ENCODE data around the gene HTR2A.

GRCh38 chr13:46899801-46900200, 2.9 kb upstream of the HTR2A start:
- TF ChIP-seq REST (IDR thresholded peaks at IDR 0.05; ENCODE audit: low read depth, low read length) (no peak), NRF1 (conservative IDR thresholded peaks at IDR 0.05; ENCODE audit: low read depth, low read length) (no peak), MYC (IDR thresholded peaks at IDR 0.05; ENCODE audit: insufficient read depth, insufficient read length, insufficient replicate concordance, low read length, severe bottlenecking) (no peak), EGR1 (IDR thresholded peaks at IDR 0.05; ENCODE audit: borderline replicate concordance in 1 of 2, low read depth in 2 of 2, low read length in 2 of 2) (no peak), TCF12 (IDR thresholded peaks at IDR 0.05; ENCODE audit: low read depth, low read length) (no peak), EZH2 (IDR thresholded peaks at IDR 0.05; ENCODE audit: borderline replicate concordance, control insufficient read depth, low read depth, low read length) (no peak), EP300 (IDR thresholded peaks at IDR 0.05; ENCODE audit: borderline replicate concordance in 1 of 2, control insufficient read depth in 1 of 2, low read depth in 2 of 2, low read length in 2 of 2) (no peak), NR2C1 (IDR thresholded peaks at IDR 0.05) (no peak), TAF1 (IDR thresholded peaks at IDR 0.05; ENCODE audit: borderline replicate concordance, low read depth, low read length) (no peak), MTA3 (IDR thresholded peaks at IDR 0.05; ENCODE audit: borderline replicate concordance, low read length) (no peak), E2F8 (IDR thresholded peaks at IDR 0.05; ENCODE audit: low read depth, partially characterized antibody) (no peak), RAD21 (IDR thresholded peaks at IDR 0.05; ENCODE audit: insufficient read depth, low read depth, low read length) (no peak)

Measured in GM12878 (cell line).